H54 (cell line): ENCODE measurements around the gene MS4A8.
"Not testable (repeated sequence)": the region's sequence is repeated elsewhere in the genome, so short reads cannot be mapped to it uniquely, and the experiment has no call there.

Experiments
- DNase-seq: peaks from one replicate; pipeline ENCODE4 v3.0.0; 2011; ENCODE audit warnings: low spot score, mixed read lengths; ENCODE audit not compliant: insufficient read length
- FAIRE-seq: peaks from 3 replicates; lab custom pipeline; 2011; peaks lifted over from hg19 to GRCh38; lab: Jason Lieb, UNC
- POLR2A ChIP-seq: IDR thresholded peaks from 2 replicates; pipeline ENCODE4 v1.6.1; 2011; ENCODE audit warnings: low read depth, mild to moderate bottlenecking, low read length

MS4A8 gene

DNA sequence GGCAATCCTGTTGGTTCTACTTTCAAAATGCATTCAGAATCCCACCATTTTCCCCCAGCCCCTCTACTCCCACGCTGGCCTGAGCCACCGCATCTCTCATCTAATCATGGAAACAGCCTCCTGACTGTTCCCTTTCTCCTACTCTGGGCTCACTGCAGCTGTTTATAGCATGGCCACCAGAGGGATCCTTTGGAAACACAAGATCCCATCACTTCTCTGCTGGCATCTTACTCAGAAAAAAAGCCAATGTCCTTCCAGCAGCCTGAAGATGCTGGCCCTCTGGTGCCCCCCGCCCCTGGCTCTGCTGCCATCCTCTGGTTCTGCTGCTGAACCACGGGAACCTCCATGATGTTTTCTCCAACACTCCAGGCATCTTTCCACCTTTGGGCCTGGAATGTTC lies 11.1 kb downstream of the MS4A8 start:
- TF ChIP-seq POLR2A: no peak
- FAIRE-seq: no peak
- no peak for DNase-seq

DNA sequence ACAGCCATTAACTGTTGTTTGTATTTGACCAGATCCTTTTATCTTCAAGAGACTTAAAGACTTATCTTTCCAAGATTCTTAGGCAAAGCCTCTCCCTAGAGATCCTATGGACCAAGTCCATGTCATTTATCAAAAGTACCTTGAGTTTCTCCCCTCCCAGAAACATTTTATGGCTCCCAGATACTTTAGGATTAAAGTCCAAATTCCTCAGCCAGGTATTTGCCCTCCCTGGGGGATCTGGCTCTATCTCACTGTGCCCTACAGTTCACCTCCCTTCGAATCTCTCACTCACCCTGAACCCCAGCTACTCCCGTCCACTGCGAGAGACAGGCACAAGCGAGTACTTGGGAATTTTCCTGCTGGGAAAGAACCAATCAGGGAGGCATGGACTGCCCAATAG lies 11.9 kb downstream of the MS4A8 start:
- no peak for TF ChIP-seq POLR2A
- DNase-seq (no peak), FAIRE-seq (no peak)

DNA sequence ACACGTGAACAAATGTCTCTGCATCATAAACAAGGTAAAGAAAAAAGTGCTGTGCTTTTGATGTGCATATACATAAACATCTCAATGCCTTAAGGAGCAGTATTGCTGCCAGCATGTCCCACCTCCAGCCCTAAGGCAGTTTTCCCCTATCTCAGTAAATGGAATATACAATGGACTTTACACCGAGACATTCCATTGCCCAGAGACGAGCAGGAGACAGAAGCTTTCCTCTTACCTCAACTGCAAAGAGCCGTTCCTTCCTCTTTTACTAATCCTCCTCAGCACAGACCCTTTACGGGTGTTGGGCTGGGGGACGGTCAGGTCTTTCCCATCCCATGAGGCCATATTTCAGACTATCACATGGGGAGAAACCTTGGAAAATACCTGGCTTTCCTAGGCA lies 14.0 kb downstream of the MS4A8 start:
- DNase-seq, FAIRE-seq: not testable (repeated sequence)

DNA sequence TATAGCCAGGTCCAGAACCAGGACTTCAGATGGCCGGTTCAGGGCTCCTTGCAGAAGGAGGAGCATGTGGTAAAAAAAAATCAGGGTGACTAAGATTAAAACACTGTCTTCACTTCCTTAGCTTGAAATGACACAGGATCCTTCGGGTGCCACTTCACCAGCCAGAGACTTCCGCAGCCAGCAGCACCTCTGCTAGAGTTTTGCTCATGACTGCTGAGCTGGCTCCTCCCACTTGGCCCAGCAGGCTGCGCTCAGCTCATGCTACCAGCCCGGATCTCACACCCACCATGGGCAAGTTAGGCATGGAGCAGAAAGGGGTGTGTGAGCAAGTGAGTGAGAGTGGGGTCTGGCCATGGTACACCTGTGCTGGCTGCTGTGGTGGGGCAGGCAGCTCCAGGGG lies 18.5 kb downstream of the MS4A8 start:
- FAIRE-seq (no peak), DNase-seq (no peak)
- TF ChIP-seq POLR2A: no peak

DNA sequence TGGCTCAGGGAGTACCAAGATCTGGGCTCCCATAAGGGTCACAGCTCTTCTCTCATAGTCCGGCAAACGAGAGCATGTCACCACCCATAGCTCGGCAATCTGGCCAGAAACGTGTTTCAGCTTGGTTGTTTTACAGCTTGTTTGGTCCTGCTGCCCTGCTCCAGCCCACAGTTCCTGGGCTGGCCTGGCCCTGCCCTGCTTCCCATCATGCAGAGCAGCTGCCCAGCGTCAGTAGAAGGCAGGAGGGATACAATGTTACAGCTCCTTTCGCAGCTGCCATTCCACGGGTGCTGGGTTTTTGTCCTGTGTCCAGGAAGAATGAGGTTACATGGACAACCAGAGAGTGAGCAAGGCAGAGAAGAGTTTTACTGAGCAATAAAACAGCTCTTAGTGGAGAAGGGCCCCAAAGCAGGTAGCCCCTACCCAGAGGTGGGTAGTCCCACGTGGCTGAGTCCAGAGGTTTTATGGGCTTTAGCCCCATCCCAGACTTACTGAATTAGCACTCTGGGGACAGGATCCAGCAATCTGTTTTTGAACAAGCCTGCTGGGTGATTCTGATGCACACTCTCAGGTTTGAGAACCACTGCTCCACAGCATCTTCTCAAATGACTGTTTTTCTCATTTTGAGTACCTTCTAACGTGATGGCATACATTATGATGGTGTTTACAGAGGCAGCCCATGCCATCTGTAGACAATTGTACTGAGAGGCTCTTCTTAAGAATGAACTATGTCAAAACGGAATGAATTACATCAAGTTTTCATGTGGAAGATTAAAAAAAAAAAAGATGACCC lies 19.3 kb downstream of the MS4A8 start:
- no peak for TF ChIP-seq POLR2A
- DNase-seq (no peak), FAIRE-seq (no peak)

DNA sequence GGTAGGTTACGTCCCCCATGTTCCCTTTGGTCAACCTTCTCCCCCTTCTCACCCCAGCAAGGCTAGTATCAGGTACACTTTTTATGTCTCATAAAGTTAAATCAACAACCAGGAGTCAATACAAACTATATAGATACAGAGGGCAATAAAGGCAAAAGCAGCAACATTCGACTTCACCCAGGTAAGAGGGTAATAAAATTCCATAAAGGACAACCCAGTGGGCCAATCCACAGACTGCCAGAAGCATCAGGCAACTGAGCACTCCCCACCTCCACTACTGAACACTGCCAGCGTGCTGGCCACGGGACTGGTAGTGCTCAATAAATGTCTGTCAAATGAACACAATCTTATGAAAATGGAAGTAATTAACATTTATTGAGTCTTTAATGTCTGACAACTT lies 20.0 kb downstream of the MS4A8 start:
- DNase-seq: no peak
- TF ChIP-seq POLR2A: no peak
- no peak for FAIRE-seq

DNA sequence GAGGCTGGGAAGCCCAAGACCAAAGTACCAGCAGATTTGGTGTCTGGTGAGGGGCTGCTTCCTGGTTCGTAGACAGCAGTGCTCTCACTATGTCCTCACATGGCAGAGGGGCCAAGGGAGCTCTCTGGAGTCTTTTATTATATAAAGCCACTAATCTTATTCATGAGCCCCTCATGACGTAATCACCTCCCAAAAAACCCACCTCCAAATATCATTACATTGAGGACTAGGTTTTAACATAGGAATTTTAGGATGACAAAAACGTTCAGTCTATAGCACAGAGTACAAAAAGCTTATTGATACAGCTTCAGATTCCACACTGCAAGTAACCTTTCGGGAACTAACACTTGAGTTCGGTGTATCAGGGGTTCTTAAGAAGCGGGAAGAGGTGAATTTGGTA lies 21.0 kb downstream of the MS4A8 start:
- no peak for FAIRE-seq
- TF ChIP-seq POLR2A: no peak
- DNase-seq: no peak

DNA sequence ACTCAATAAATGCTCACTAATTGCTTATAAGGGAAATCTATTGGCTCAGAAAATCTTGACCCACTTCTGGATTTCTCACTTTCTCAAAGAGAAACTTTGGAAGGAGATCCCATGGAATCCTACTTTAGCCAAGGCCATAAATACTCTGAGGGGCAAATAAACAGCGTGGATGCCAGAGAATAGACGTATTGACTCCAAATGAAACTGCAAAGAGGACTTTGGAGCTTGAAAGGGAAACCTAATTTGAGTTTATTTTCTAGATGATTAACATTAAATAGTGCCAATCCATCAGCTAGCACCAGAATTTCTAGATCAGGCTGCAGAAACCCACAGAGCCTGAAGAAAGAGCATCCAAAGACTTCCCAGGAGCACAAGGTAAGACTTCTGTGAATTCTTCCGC lies 25.0 kb downstream of the MS4A8 start, which contains the start of gene MS4A18:
TSS of gene MS4A18 (plus strand) at position 301 of the 400 bp plus-strand sequence.
- no peak for DNase-seq
- no peak for FAIRE-seq
- TF ChIP-seq POLR2A: no peak

DNA sequence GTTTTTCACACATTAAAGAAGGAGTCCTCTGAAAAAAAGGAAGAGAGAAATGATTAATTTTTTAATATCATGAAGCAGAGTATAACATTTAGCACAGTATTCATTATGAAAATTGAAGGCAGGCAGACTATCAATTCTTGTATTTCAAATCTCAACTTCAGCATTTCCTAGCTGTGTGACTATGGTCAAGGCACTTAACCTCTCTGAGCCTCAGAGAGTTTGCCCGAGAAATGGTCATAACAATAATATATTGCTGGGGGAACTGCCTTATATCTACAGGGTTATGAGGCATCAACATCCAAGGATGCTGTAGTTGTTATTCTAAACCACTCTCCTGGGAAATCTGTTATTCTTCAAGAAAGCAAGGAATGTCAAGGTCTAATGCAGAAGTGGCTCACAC lies 26.2 kb downstream of the MS4A8 start:
- no peak for FAIRE-seq
- DNase-seq: no peak
- no peak for TF ChIP-seq POLR2A

DNA sequence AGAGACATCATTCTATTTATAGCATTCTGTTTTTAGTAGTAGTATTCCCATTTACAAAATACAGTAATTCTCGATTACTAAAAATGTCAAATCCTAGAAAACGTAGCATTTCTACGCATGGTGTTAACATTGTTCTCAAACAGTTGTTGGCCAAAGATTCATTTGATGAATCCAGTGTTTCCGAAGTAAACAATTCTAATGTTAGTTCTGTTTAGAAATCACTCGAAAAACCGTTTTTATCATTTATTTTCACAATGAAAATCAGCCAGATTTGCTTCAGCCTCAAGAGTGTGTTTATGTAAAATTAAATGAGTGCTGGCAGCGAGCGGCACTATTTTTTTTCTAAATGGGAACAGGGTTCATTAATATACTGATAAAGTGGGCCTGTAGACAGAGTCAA lies 32.2 kb downstream of the MS4A8 start:
- TF ChIP-seq POLR2A: no peak

DNA sequence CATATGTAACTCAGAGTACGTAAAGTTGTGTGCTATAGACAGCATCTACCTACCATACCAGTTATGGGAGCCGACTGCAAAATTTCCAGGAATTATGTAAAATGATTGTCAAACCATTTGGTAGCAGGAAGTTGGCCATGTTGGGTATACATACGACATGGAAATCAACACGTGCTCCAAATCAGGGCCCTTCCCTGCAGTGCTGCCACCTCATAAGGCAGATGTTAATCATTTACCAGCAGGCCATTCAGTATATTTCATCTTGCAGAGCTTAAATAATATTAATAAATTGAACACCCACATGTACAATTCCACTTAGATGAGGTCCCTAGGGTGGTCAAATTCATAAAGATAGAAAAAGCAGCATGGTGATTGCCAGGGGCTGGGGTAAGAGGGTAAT lies 34.9 kb downstream of the MS4A8 start:
- FAIRE-seq: no peak
- no peak for DNase-seq
- TF ChIP-seq POLR2A: no peak

More for the DNA sequence above, 32.2 kb downstream of the MS4A8 start:
- no peak for FAIRE-seq
- no peak for DNase-seq

DNA sequence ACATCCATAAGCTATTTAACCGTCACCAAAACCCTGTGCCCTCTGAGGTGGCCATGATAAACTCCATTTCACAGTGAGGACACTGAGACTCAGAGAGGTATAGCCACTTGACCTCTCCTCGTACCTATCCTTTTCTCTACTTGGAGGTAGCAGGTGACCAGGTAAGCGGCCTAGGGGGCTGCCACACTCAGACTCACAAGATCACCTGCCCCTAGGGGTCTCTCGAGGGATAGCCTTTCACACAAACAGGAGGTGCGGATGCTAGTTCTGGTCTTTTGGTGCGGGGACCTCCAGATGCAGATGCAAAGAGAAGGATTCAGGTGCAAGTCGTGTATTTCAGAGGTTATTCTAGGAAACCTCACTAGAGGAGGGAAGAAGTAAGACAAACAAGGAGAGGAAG lies 39.7 kb downstream of the MS4A8 start:
- DNase-seq (no peak), FAIRE-seq (no peak)
- TF ChIP-seq POLR2A: no peak

DNA sequence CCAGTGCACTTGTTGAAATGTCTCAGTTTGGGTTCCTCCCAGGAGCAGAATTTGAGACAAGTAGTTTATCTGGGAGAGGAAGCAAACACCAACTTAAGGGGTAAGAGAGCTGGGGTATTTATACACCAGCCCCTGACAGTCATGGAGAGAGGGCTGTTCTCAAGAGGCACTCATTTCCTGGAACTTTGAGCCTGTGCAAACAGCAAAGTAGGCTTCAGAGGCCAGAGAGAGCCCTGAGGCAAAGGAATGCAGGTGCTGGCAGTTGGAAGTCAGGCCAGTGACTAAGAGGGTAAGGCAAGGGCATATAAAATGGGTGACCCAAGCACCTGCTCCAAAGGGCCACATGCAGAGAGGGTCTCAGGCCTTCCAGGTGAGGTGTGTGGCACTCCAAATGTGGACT lies 41.2 kb downstream of the MS4A8 start:
- no peak for DNase-seq
- no peak for FAIRE-seq
- TF ChIP-seq POLR2A: no peak

DNA sequence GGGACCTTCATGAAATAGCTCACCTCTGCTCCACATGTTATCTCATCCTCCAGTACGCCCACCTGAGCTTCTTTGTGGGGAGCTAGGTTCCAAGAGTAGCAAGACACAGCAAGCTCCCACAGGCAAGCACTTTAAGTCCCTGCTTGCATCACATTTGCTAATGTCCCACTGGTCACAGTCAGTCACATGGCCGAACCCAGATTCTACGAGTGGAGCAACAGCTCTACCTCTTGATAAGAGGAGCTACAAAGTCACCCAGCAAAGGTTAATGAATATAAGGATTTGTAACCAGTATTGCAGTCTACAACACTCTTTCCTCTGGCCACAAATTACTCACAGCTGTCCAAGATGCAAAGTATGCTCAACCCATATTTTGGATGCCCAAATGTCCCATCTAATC lies 42.0 kb downstream of the MS4A8 start:
- DNase-seq (no peak), FAIRE-seq (no peak)
- TF ChIP-seq POLR2A: no peak

DNA sequence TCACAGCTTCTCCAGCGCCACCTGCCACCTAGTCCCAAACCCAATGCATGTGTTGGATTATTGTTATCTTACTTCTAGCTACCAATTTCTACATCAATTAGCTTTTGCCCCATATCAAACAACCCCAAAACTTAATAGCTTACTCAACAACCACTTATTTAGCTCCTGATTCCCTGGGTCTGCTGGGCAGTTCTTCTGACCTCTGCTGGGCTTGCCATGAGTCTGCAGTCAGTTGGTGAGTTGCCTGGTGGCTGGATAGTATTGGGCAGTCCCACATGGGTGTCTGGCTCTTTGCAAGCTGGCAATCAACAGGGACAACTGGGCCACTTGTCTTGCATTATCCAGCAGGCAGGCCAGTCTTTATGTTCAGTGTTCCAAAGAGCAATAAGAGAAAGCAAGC lies 43.6 kb downstream of the MS4A8 start:
- FAIRE-seq (no peak), DNase-seq (no peak)
- no peak for TF ChIP-seq POLR2A
